Peyer's patch (tissue), 4 donors: ENCODE data around the gene IGFBP4.

Experiments used
- CTCF ChIP-seq, 6 experiments: fragments of 450-650 bp in 4 of 6; fragments of 200-600 bp in 2 of 6; sonication (generic) in 1 of 6; IDR thresholded peaks; one replicate each; pipeline ENCODE4 v1.5.1; 2017 to 2019; ENCODE audit warnings: antibody characterized with exemption in 6 of 6, mild to moderate bottlenecking in 3 of 6, moderate library complexity in 1 of 6
- POLR2A ChIP-seq, 2 donors: fragments of 450-650 bp; IDR thresholded peaks; one replicate each; pipeline ENCODE4 v1.5.1; 2017; ENCODE audit warnings: antibody characterized with exemption in 2 of 2, mild to moderate bottlenecking in 2 of 2, moderate library complexity in 2 of 2

GRCh38 chr17:40475234-40475908, 32.1 kb downstream of the IGFBP4 start:
- TF ChIP-seq CTCF (IDR thresholded peaks at IDR 0.05) = no peak
- no peak for TF ChIP-seq POLR2A (IDR thresholded peaks at IDR 0.05)
